Measurements from ENCODE around the gene GLG1.
"Not testable (repeated sequence)": the region's sequence is repeated elsewhere in the genome, so short reads cannot be mapped to it uniquely, and the experiment has no call there.

Gene GLG1

GRCh38 chr16:74538801-74539200, 68.1 kb downstream of the GLG1 start:
- not testable (repeated sequence) for DNase-seq (ENCODE audit: low read depth in 2 of 2)

DNA sequence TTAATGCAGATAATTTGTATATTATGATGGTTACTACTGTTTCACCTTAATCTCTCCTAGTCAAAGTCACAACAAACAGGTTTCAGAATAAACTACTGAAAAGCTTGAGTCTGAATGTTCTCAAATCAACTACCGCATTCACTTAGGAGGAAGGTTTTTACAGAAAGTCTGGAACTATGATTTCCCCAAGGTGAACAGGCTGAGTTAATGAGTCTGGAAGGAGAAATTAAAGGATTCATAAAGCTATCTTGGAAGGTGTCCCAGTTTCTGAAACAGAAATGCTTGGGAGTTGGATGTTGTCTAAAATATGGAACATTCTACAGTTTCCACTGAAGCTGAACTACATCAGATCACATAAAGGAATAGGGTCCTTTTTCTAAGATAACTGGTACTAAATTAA, 69.2 kb downstream of the GLG1 start:
- not testable (repeated sequence) for DNase-seq (ENCODE audit: low read depth in 2 of 2)

DNA sequence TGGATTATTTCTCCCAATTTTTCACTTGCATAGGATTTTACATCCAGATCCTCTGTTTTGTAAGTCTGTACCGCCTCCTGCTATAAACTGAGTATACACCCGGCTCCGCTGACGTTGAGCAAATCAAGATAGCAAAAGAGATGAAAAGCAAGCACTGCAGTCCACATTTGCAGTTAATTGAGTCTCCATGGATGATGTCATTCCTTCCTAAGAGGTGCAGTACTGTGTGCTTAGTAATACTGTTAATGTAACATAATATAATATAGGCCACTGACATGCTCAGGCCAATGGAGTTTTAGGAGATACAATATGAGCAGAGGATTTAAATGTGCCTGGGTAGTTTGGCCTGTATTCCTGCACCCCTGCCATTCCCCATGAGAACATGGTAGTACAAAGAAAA, 72.3 kb downstream of the GLG1 start:
- not testable (repeated sequence) for DNase-seq (ENCODE audit: low read depth in 2 of 2)

GRCh38 chr16:74524926-74525325, 82.0 kb downstream of the GLG1 start:
- DNase-seq (ENCODE audit: low read depth in 2 of 2), result no peak

GRCh38 chr16:74524117-74524516, 82.8 kb downstream of the GLG1 start:
- no peak for DNase-seq (ENCODE audit: low read depth in 2 of 2)

- DNase-seq (ENCODE audit: low read depth in 2 of 2), result not testable (repeated sequence)
These were observed 83.2 kb downstream of the GLG1 start for GRCh38 chr16:74523706-74524105.

GRCh38 chr16:74522160-74522559, 84.8 kb downstream of the GLG1 start:
- DNase-seq (ENCODE audit: low read depth in 2 of 2), result no peak

DNA sequence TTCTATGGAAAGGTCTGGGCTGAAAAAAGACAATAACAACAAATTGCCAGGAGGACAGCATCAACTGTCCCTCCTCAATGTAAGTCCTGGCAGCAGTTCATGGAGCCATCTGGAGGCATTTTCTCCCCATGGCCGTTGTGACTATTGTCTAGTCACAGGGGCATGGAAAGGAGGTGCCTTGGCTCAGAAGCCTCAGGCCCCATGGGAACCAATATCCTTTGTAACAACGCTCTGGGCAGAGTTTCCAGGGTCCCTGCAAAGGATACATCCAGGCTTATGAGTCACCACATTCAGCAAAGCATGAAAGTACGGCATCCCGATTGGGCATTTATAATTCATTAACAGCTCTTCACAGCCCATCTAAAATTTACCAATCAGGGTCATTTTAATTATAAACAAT, 85.2 kb downstream of the GLG1 start:
- no peak for DNase-seq (ENCODE audit: low read depth in 2 of 2)

- not testable (repeated sequence) for DNase-seq (ENCODE audit: low read depth in 2 of 2)
These were observed 88.0 kb downstream of the GLG1 start for GRCh38 chr16:74518934-74519333.

DNA sequence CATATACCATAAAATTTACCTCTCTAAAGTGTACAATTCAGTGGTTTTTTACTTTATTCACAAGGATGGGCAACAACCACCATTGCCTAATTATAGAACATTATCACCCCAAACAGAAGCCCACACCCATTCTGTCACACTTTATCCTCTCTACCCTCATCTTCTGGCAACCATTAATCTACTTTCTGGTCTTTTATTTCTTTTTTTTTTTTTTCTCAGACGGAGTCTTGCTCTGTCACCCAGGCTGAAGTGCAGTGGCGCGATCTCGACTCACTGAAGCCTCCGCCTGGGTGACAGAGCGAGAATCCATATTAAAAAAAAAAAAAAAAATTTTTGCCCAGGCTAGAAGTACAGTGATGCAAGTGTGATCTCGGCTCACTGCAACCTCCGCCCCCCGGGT, 95.0 kb downstream of the GLG1 start:
- no peak for DNase-seq (ENCODE audit: low read depth in 2 of 2)

DNA sequence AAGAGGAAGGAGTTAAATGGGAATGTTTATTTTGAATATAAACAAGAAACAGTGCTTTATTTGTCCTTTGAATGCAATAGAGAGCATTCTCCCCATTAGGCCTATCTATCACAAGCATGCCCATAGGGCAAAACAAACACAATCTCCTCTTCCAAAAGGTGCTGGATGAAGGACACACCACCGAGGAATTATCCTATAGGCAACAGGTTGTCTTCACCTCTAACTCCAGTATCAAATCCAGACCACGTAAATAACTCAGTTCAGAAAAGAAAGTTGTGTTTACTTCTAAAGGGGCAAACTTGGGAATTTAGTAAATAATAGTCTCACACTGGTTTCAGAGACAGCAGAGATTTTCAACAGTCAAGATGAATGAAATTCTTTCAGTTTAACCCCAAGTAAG, 101.9 kb downstream of the GLG1 start:
- no peak for DNase-seq (ENCODE audit: low read depth in 2 of 2)

- no peak for DNase-seq (ENCODE audit: low read depth in 2 of 2)
These were observed 103.5 kb downstream of the GLG1 start for GRCh38 chr16:74503412-74503811.

DNA sequence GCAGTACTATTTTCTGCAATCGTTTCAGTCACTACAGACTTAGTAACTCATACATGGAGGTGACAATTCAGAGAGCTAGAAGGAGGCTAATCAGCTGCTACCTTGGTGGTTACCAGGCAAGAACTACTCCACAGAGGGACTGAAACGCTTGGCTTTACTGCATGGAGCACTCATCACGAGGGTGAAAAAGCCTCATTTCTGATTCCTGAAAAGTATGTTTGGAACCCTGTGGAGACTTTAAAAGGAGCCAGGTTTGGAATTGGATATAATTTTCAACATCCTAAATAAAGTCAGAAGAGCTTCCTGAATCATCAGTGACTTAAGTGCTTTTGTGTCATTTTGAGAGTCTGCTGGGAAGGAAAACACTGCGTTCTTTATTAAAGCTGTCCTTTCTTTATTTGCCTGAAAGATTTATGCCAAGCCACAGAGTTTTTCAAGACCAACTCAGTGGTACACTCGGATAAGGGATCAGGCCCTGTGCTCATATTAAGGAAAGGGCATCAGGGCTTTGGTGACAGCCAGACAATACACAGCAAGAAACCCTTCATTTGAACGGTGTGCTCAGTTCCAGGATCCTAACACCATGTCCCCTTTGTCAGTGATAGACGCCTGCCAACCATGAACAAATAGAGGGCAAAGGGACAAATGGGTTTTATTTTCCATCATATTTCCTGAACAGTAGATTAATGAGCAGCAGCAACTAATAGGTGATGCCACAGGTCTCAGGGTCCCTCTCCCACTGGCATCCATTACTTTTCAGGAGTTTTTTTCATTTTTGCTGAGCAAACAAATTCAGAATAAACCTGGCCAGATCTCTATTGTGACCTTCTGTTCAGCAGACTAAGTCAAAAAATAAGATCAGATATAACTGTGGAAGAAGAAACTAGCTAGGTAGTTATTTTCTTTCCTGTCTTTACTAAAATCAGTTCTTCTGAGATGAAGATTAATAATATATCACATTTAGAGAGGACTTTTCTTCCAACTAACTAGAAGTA, 105.1 kb downstream of the GLG1 start:
- DNase-seq (ENCODE audit: low read depth in 2 of 2), result no peak

DNA sequence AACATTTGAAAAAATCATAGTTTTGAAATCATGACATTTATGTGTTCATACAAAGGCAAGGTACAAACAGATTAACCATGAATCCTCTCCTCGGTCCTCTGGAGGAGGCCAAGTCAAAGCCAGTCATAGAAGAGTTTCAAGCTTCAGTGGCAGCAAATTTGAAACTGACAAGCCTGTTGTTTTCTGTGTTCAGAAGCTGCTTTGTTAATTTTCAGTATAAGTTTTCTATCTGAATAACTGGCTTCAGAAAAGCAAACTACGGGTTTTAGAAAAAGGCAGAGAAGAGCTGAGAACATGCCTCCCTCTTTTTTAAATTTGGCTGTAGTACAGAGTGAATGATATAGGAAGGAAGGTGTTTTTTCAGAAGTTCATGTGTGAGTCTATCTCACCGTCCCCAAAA, 106.0 kb downstream of the GLG1 start:
- DNase-seq (ENCODE audit: low read depth in 2 of 2), result no peak

GRCh38 chr16:74499114-74499513, 107.8 kb downstream of the GLG1 start:
- DNase-seq (ENCODE audit: low read depth in 2 of 2), result no peak

DNA sequence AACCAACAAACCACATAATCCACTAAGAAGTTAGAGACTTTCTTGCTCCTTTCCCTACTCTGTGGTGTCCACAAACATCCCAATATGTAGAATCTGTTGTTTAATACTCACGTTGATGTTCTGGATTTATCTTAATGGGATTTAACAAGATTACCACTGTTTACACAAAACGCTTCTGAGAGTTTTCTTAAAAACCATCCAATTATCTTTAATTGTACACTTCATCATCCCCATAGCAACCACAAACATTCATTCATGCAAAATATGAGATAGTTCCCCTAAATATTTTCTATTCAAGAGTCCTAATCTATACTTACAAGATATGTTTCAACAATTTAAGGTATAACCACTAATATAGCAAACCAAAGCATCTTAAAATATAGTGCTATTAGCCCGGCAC, 109.2 kb downstream of the GLG1 start:
- DNase-seq (ENCODE audit: low read depth in 2 of 2), result no peak

GRCh38 chr16:74496054-74496453, 110.9 kb downstream of the GLG1 start:
- DNase-seq (ENCODE audit: low read depth in 2 of 2), result no peak

- no peak for DNase-seq (ENCODE audit: low read depth in 2 of 2)
These were observed 113.9 kb downstream of the GLG1 start for GRCh38 chr16:74492976-74493375.

- no peak for DNase-seq (ENCODE audit: low read depth in 2 of 2)
These were observed 119.0 kb downstream of the GLG1 start for GRCh38 chr16:74487634-74488495.

DNA sequence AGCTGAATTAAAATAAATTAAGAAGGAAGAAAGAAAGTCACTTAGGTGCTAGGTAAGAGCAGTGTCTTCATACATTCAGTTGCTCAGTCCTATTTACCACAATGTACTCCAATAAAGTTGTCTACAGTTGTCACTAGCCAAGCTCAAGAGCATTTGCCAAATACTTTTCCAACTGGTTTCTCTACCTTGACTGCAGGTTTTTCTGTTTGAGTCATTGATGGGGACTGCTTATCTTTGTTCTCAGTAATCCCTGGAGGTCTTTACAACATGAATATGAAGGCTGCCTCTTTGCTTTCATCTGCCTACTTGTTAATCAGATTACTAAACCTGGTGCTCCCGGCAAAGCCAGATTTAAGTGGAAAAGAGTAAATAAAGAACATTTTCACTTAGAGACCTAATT, 121.0 kb downstream of the GLG1 start:
- DNase-seq (ENCODE audit: low read depth in 2 of 2), result no peak

- DNase-seq (ENCODE audit: low read depth in 2 of 2), result no peak
These were observed 126.5 kb downstream of the GLG1 start for GRCh38 chr16:74480150-74481029.

DNA sequence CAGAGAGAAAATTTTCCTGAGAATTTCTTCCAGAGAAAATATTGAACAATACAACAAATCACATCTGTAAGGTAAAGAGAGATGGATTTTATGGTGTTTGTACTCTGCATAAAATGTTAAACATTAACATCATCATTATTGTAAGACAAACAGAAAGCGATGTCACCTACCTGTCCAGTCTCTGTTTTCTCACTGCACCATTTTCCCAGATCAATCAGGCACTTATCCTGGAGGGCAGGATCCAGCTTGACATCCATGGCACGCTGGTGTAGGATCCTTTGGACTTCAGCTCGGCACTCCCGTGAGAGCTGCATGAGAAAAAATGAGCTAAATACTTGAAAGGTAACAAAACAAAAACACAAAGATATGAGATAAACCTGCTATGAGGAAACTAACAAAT, 129.7 kb downstream of the GLG1 start:
- no peak for DNase-seq (ENCODE audit: low read depth in 2 of 2)
